ENCODE data around the gene AKR1E2.

GRCh38 chr10:4867520-4868356, 41.7 kb downstream of the AKR1E2 start:
- TF ChIP-seq CHD2 (IDR thresholded peaks at IDR 0.05; ENCODE audit: low read length) (no peak), KDM1A (IDR thresholded peaks at IDR 0.05; ENCODE audit: borderline replicate concordance, low read length) (no peak), BRCA1 (IDR thresholded peaks at IDR 0.05; ENCODE audit: low read depth, low read length) (no peak), MAFK (IDR thresholded peaks at IDR 0.05; ENCODE audit: low read depth, low read length) (no peak), EZH2 (IDR thresholded peaks at IDR 0.05; ENCODE audit: low read depth, low read length, severe bottlenecking) (no peak), POLR2A (IDR thresholded peaks at IDR 0.05; ENCODE audit: control extremely low read depth in 1 of 2, low read depth in 2 of 2, low read length in 2 of 2) (no peak)
- TF ChIP-seq, protein P1, sequence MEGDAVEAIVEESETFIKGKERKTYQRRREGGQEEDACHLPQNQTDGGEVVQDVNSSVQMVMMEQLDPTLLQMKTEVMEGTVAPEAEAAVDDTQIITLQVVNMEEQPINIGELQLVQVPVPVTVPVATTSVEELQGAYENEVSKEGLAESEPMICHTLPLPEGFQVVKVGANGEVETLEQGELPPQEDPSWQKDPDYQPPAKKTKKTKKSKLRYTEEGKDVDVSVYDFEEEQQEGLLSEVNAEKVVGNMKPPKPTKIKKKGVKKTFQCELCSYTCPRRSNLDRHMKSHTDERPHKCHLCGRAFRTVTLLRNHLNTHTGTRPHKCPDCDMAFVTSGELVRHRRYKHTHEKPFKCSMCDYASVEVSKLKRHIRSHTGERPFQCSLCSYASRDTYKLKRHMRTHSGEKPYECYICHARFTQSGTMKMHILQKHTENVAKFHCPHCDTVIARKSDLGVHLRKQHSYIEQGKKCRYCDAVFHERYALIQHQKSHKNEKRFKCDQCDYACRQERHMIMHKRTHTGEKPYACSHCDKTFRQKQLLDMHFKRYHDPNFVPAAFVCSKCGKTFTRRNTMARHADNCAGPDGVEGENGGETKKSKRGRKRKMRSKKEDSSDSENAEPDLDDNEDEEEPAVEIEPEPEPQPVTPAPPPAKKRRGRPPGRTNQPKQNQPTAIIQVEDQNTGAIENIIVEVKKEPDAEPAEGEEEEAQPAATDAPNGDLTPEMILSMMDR (IDR thresholded peaks at IDR 0.05; ENCODE audit: control extremely low read depth in 1 of 3, insufficient read depth in 1 of 3, low read depth in 1 of 3, low read length in 3 of 3): no peak
